Hippocampal formation (tissue), 2 donors: Measurements from ENCODE around the gene PTOV1.
A peak's percentile ranks its signal among the peaks of the same experiment; 100 is the strongest.

Experiments
- DNase-seq, 2 donors: peaks; one replicate each; lab custom pipeline; 2025; lab: John Stamatoyannopoulos, UW

Gene PTOV1

DNA sequence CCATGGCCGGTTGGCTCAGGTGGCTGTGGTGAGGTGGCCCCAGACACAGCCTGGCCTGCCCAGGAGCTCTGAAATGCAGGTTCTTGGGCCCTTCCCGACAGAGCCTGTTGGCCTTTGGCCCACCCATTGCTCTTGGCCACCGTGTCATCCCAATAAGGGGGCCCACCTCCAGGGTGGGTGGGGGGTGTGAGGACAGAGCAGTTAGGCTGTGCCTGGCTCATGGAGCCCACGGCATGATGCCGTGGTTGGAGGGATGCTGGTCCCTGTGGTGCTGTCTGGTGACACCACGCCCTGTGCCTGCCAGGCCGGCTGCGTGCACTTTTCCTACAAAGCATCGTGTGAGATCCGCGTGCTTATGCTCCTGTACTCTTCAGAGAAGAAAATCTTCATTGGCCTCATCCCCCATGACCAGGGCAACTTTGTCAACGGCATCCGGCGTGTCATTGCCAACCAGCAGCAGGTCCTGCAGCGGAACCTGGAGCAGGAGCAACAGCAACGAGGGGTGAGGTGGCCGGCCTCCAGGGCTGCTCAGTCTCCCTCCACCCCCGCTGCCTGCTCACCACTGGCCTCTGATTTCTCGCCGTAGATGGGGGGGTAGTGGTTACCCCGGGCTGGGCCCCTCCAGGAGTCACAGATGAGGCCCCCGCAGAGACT lies 8.8 kb downstream of the PTOV1 start:
- no peak for DNase-seq

- DNase-seq: no peak
These were observed 9.6 kb downstream of the PTOV1 start for GRCh38 chr19:49860336-49861102.

GRCh38 chr19:49861107-49861506 lies 10.1 kb downstream of the PTOV1 start:
- no peak for DNase-seq

DNA sequence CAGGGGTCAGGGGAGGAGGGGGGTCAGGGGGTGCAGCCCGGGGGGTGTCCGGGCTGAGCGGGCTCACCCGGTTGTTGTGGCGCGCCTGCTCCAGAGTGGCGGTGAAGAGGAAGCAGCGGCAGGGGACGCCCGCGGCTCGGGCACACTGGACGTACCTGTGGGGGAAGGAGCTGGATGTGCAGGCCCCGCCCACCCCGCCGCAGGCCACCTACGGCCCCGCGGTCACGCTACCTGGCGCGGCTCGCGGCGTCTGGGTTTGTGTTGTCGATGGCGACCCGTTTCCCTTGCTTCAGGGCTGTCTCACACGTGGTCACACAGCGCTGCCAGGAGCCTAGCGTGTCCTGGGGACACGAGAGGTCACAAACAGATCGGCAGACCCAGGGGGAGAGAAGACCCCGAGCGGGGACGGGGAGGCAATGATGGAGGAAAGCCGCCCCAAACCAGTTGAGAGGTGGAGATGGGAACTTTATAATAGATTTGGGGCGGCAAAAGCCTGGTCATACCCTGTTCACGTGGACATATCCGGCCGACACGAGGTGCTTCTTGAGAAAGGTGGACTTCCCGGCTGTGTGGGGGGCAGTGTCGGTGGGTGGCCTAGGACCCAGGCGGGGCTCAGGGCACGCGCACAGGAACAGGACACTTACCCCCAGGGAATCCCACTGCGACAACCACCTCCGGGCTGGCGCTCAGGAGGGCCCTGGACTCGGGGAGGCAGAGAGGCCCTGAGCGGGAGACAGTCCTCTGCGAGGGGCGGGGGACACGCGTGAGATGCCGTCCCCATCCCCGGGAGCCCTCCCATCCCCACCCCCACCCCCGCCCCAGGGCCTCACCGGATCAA lies 10.8 kb downstream of the PTOV1 start:
- no peak for DNase-seq

DNA sequence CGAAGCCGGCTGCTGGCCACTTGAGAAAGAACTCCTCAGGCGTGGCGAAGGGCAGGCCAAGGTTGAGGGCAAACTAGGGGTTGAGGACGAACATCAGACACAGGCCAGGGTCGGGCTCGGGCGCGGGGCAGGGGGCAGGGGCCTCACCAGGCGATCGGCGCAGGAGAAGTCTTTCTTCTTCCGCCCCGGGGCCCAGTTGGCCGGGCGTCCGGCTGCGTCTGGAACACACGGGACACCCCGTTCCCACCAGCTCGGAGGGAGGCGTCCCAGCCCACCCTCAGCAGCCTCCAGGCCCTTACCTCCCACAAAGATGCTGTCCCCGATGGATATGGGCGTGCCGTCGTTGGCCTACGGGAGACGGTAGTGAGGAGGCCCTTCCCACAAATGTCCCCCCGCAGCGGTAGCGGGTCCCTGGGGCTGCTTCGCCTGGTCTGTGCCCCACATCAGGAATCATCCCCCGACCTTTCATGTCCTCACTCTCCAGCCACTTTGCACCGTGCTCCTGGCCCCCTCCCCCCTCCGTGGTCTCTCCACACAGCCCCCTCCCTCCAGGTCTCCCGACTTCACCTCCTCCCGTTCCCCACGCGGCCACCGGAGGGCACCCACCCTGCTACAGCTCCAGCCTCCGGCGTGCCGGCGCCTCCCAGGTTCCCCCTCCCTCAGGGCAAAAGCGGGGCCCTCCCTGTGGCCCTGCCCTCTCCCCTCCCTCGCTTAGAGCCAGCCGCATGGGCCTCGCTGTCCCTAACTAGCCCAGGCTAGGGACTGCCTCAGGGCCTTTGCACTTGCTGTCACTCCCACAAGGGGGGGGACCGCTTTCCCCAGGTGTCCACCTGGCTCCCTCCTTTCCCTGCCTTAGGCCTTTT lies 11.7 kb downstream of the PTOV1 start:
- no peak for DNase-seq

- DNase-seq: no peak
These were observed 12.4 kb downstream of the PTOV1 start for GRCh38 chr19:49863254-49863934.

GRCh38 chr19:49863935-49864320 lies 13.0 kb downstream of the PTOV1 start:
- no peak for DNase-seq

DNA sequence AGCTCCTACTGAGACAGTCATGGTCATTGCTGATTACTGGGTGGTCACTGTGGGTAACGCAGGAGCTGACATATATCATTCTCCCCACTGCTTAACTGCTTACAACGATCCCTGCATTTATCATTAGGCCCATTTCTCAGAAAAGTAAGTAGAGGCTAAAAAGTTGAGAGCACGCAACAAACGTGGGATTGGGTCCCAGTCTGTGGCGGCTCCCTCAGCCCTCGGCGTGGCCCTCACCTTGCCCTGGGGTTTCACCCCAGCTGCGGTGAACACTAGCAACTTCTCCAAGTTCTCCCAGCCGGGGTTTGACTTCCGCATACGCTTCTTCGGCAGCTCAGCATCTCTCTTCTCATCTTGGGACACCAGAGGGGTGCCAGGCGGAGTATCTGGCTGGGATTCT lies 13.9 kb downstream of the PTOV1 start:
- no peak for DNase-seq

GRCh38 chr19:49866933-49867782 lies 16.2 kb downstream of the PTOV1 start, which contains the start of gene PNKP:
Gene PNKP (minus strand): TSS chr19:49867576. CDS start chr19:49867204, 372 bp downstream.
- DNase-seq: peak; percentile 83 to 94

DNA sequence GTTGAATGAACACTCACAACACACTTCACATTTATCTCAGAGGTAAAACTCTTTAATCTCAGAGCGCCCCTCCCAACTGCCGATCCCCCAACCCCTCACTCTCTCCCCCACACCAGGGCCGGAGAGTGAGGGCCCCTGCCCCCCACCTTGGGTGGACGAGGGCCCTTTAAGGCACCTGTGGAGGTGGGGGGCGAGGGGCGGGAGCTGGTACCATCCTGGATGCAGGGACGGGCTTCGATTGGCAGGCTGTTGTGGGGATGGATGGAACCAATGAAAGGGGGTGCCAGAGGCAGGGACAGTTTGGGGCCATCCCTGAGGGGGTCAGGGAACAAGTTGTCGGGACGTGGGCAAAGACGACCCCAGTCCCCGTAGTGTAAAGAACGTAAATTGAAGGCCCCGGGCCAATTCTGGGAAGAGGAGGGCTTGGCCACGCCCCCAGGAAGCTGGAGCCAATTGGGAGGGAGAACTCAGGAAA lies 18.1 kb downstream of the PTOV1 start:
- no peak for DNase-seq

- DNase-seq: peak; percentile 97 to 100
These were observed 18.7 kb downstream of the PTOV1 start for GRCh38 chr19:49869484-49870308.

GRCh38 chr19:49870309-49870901 lies 19.4 kb downstream of the PTOV1 start:
- DNase-seq: no peak

DNA sequence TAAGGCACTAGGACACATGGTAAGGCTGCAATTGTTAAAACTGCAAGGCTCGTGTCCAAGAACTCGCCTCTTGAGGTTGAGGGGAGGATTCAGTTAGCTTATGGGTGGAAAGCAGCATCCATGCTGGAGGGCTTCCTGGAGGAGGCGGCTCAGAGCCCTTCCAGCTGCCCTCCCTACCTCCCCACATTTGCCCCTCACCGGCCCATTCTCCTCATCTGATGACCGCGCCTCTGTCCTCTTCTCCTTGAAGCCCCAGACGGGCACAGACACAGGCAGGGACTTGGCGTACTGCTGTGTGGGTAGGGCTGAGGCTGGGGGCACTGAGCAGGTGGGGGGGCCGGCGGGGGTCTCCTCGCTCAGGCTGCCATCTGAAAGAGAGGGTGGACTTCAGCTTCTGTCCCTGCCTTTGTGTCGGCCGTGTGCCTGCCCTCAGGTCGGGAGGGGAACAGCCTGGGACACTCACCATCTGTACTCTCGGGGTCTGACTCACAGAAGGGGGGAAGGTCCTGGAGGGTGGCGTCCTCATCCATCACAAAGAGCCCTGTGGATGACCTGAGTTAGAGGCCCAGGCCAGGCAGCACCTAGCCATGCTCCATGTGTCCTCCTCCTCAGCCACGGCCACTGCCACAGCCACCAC lies 20.5 kb downstream of the PTOV1 start:
- DNase-seq: no peak

- DNase-seq: no peak
These were observed 21.5 kb downstream of the PTOV1 start for GRCh38 chr19:49872245-49873128.

DNA sequence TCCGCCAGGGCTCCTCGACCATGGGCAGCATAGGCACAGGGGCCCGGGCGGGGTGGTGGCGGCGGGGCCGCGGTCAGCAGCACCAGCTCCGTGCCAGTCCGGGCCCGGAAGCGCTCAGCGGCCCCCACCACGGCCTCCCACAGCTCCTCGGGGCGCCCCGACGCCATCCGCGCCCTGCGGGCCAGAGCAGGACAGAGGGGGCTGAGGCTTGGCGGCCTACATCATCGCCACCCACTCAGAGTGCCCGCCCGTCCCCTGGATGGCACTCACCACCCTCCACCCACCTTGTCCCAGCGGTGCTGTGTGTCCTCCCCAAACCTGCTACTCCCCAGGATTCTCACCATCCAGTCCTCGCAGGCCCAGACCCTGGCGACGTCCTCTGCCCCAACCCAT lies 22.2 kb downstream of the PTOV1 start:
- DNase-seq: no peak

- DNase-seq: no peak
These were observed 22.9 kb downstream of the PTOV1 start for GRCh38 chr19:49873834-49874233.

GRCh38 chr19:49874503-49875157 lies 23.7 kb downstream of the PTOV1 start:
- DNase-seq: no peak
